ENCODE measurements around the gene HNF1A.
"Not testable (repeated sequence)": the region's sequence is repeated elsewhere in the genome, so short reads cannot be mapped to it uniquely, and the experiment has no call there.

Gene HNF1A

DNA sequence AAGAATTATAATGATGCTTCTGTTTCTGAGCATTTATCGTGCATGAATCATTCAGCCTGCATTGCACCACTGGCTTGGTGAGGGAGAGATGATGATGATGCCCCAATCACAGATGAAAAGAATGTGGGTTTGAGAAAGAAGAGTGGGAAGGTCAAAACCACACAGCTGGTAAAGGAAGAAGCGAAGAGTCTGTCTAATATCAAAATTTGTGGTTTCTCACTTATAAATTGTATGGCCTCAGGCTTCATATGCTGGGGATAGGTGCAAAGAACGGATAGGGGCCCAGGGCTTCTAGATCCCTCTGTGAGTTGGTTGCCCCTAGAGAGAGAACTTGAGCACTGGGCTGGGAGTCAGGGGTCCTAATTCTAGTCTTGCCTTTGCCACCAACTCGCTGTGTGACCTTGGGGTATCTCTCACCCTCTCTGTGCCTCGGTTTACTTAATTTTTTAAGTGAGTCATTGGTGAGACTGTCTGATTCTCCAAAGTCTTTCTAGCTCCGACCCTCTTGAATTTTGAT lies 58.5 kb downstream of the HNF1A start:
- no peaks in the 10 kb centered on the region for H3K9me3 ChIP-seq (ENCODE audit: insufficient read depth, low read depth, low read length)
- WGBS: 97% methylated on average over 6 of the region's 6 CpGs

GRCh38 chr12:121038861-121039668 lies 60.7 kb downstream of the HNF1A start, which contains the start of gene OASL:
TSS of gene OASL (minus strand) at chr12:121039246. CDS start at chr12:121038971, 275 bp downstream.
- H3K9me3 ChIP-seq (ENCODE audit: insufficient read depth, low read depth, low read length): no peaks in the 10 kb centered on the region
- H3K4me1 ChIP-seq (ENCODE audit: insufficient read depth, low read length): no peaks in the 10 kb centered on the region
- 78% methylated on average over 13 of the region's 13 CpGs for WGBS
- no peak within 1 kb of the TSS for H3K27ac ChIP-seq (ENCODE audit: low read depth, low read length)
- no peak within 1 kb of the TSS for H3K9ac ChIP-seq (ENCODE audit: low read depth, low read length)
- 0 out of 2 replicates have a peak, but pooled peaks cover 3% of the 10 kb centered on the region for H3K27me3 ChIP-seq (ENCODE audit: insufficient read depth, low read length)
- H3K36me3 ChIP-seq (ENCODE audit: insufficient read depth, low read length): no peaks in the 10 kb centered on the region
- H3K4me3 ChIP-seq (ENCODE audit: low read length): no peak within 1 kb of the TSS

More for the DNA sequence above, 58.5 kb downstream of the HNF1A start:
- Histone ChIP-seq H3K4me3 (ENCODE audit: low read length) (no peak overlapping the region), H3K4me1 (ENCODE audit: insufficient read depth, low read length) (no peaks in the 10 kb centered on the region), H3K27me3 (ENCODE audit: insufficient read depth, low read length) (0 out of 2 replicates have a peak, but pooled peaks cover 3% of the 10 kb centered on the region), H3K27ac (ENCODE audit: low read depth, low read length) (no peak overlapping the region), H3K9ac (ENCODE audit: low read depth, low read length) (no peak overlapping the region), H3K36me3 (ENCODE audit: insufficient read depth, low read length) (no peaks in the 10 kb centered on the region)

- Histone ChIP-seq H3K27ac (ENCODE audit: low read depth, low read length) (no peak overlapping the region), H3K4me3 (ENCODE audit: low read length) (no peak overlapping the region), H3K9ac (ENCODE audit: low read depth, low read length) (no peak overlapping the region), H3K9me3 (ENCODE audit: insufficient read depth, low read depth, low read length) (no peaks in the 10 kb centered on the region), H3K36me3 (ENCODE audit: insufficient read depth, low read length) (no peaks in the 10 kb centered on the region), H3K27me3 (ENCODE audit: insufficient read depth, low read length) (0 out of 2 replicates have a peak, but pooled peaks cover 3% of the 10 kb centered on the region), H3K4me1 (ENCODE audit: insufficient read depth, low read length) (no peaks in the 10 kb centered on the region)
- 87% methylated on average over 4 of the region's 4 CpGs for WGBS
Measured at GRCh38 chr12:121043067-121043466, 64.7 kb downstream of the HNF1A start.

DNA sequence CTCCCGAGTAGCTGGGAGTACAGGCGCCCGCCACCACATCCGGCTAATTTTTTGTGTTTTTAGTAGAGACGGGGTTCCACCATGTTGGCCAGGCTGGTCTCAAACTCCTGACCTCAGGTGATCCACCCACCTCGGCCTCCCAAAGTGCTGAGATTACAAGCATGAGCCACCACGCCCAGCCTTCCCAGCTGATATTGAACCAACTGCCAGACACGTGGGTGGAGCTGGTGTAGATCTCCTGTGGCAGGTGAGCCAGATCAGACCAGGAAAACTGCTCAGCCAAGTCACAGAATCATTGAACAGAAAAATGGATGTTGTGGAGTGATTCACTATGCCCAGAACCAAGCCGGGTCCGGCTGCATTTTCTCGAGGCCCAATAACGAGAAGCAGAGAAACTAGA lies 69.1 kb downstream of the HNF1A start:
- not testable (repeated sequence) for H3K9ac ChIP-seq (ENCODE audit: low read depth, low read length); H3K27me3 ChIP-seq (ENCODE audit: insufficient read depth, low read length); H3K9me3 ChIP-seq (ENCODE audit: insufficient read depth, low read depth, low read length); H3K4me1 ChIP-seq (ENCODE audit: insufficient read depth, low read length); H3K27ac ChIP-seq (ENCODE audit: low read depth, low read length); H3K36me3 ChIP-seq (ENCODE audit: insufficient read depth, low read length); H3K4me3 ChIP-seq (ENCODE audit: low read length)
- 94% methylated on average over 12 of the region's 12 CpGs for WGBS

DNA sequence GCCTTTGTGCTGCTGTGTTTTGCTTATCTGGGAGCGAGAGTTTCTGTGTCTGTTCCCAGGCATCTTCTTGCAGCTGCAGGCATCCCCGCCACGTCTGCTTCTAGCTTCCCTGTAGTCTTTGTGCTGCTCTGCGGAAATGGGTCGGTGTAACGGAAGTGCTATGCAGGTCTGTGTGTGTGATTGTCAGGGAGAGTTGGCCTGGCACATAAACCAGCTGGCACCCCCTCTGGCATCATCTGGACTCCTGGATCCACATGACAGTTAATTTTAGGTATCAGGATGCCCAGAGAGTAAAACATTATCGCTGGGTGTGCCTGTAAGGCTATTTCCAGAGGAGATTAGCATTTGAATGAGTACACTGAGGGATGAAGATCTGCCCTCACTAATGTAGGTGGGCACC lies 70.1 kb downstream of the HNF1A start:
- 81% methylated on average over 7 of the region's 7 CpGs for WGBS
- no peak overlapping the region for H3K4me3 ChIP-seq (ENCODE audit: low read length)

DNA sequence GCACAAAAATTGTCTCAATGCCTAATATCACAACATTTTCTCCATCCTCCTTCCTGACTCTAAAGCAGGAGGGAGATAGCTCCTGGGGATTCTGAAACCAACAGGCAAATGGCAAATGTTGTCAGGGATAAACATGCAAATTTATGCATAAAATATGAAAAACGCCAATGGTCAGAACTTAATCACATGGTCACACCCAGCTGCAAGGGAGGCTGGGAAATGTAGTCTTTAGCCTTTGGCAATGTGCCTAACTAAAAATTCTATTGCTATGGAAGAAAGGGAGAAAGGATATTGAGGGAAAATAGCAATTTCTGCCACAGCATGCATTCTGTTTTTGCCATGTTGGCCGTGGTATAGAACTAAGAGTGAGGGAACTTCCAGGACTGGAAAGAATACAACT lies 72.4 kb downstream of the HNF1A start:
- no peaks in the 10 kb centered on the region for H3K4me1 ChIP-seq (ENCODE audit: insufficient read depth, low read length)
- no peak overlapping the region for H3K27ac ChIP-seq (ENCODE audit: low read depth, low read length)
- no peaks in the 10 kb centered on the region for H3K9me3 ChIP-seq (ENCODE audit: insufficient read depth, low read depth, low read length)
- no peaks in the 10 kb centered on the region for H3K27me3 ChIP-seq (ENCODE audit: insufficient read depth, low read length)
- no peaks in the 10 kb centered on the region for H3K36me3 ChIP-seq (ENCODE audit: insufficient read depth, low read length)
- no peak overlapping the region for H3K9ac ChIP-seq (ENCODE audit: low read depth, low read length)
- H3K4me3 ChIP-seq (ENCODE audit: low read length): no peak overlapping the region
- 97% methylated on average over 2 of the region's 2 CpGs for WGBS

More for the DNA sequence above, 70.1 kb downstream of the HNF1A start:
- no peaks in the 10 kb centered on the region for H3K9me3 ChIP-seq (ENCODE audit: insufficient read depth, low read depth, low read length)
- no peaks in the 10 kb centered on the region for H3K36me3 ChIP-seq (ENCODE audit: insufficient read depth, low read length)
- no peaks in the 10 kb centered on the region for H3K27me3 ChIP-seq (ENCODE audit: insufficient read depth, low read length)
- no peak overlapping the region for H3K9ac ChIP-seq (ENCODE audit: low read depth, low read length)
- H3K27ac ChIP-seq (ENCODE audit: low read depth, low read length): no peak overlapping the region
- H3K4me1 ChIP-seq (ENCODE audit: insufficient read depth, low read length): no peaks in the 10 kb centered on the region
